ENCODE results near the gene NR3C1.

The NR3C1 gene

GRCh38 chr5:143251946-143252345, 151.5 kb downstream of the NR3C1 start:
- H3K27ac ChIP-seq = no peak overlapping the region
- TF ChIP-seq CTCF (IDR thresholded peaks at IDR 0.05) (no peak), ZFX (IDR thresholded peaks at IDR 0.05; ENCODE audit: borderline replicate concordance) (no peak)

GRCh38 chr5:143251190-143251589, 152.3 kb downstream of the NR3C1 start:
- TF ChIP-seq CTCF (IDR thresholded peaks at IDR 0.05) (no peak), ZFX (IDR thresholded peaks at IDR 0.05; ENCODE audit: borderline replicate concordance) (no peak)
- H3K27ac ChIP-seq = no peak overlapping the region

- TF ChIP-seq ZFX (IDR thresholded peaks at IDR 0.05; ENCODE audit: borderline replicate concordance) (no peak), CTCF (IDR thresholded peaks at IDR 0.05) (no peak)
- H3K27ac ChIP-seq = no peak overlapping the region
These were observed 153.6 kb downstream of the NR3C1 start for GRCh38 chr5:143249851-143250250.

- TF ChIP-seq ZFX (IDR thresholded peaks at IDR 0.05; ENCODE audit: borderline replicate concordance) (no peak), CTCF (IDR thresholded peaks at IDR 0.05) (no peak)
- H3K27ac ChIP-seq = no peak overlapping the region
These were observed 154.5 kb downstream of the NR3C1 start for GRCh38 chr5:143248822-143249579.

- no peak overlapping the region for H3K27ac ChIP-seq
- TF ChIP-seq ZFX (IDR thresholded peaks at IDR 0.05; ENCODE audit: borderline replicate concordance) = no peak
- no peak for TF ChIP-seq CTCF (IDR thresholded peaks at IDR 0.05)
These were observed 155.1 kb downstream of the NR3C1 start for GRCh38 chr5:143248391-143248790.

- no peak for TF ChIP-seq ZFX (IDR thresholded peaks at IDR 0.05; ENCODE audit: borderline replicate concordance)
- no peak for TF ChIP-seq CTCF (IDR thresholded peaks at IDR 0.05)
- H3K27ac ChIP-seq = no peak overlapping the region
These were observed 156.2 kb downstream of the NR3C1 start for GRCh38 chr5:143247134-143247815.

- no peak overlapping the region for H3K27ac ChIP-seq
- TF ChIP-seq ZFX (IDR thresholded peaks at IDR 0.05; ENCODE audit: borderline replicate concordance) (no peak), CTCF (IDR thresholded peaks at IDR 0.05) (no peak)
These were observed 157.4 kb downstream of the NR3C1 start for GRCh38 chr5:143245929-143246561.

Measured in 22Rv1 (cell line).